Smooth muscle cell (in vitro differentiated cells): ENCODE data around the gene SH3TC2. TPM values are rescaled to one million over a fixed set of nuclear protein-coding genes. Genes with fewer than 3 reads are reported as not detected.

Experiments used
- DNase-seq: peaks from one replicate; lab custom pipeline; 2025; ENCODE audit not compliant: unreplicated experiment; lab: John Stamatoyannopoulos, UW
- H2AFZ ChIP-seq: fragments of 200-600 bp; sonication (generic); 2 replicates; pipeline ENCODE4 v1.6.0; 2016; ENCODE audit warnings: antibody characterized with exemption, low read depth, mild to moderate bottlenecking
- H3F3A ChIP-seq: fragments of 200-600 bp; sonication (generic); 2 replicates; pipeline ENCODE4 v1.6.0; 2017; ENCODE audit warnings: antibody characterized with exemption, low read depth
- H3K27ac ChIP-seq: fragments of 200-600 bp; sonication (generic); 2 replicates; pipeline ENCODE4 v1.5.1; 2016; ENCODE audit warnings: low read depth, mild to moderate bottlenecking
- H3K27me3 ChIP-seq: fragments of 200-600 bp; sonication (generic); 2 replicates; pipeline ENCODE4 v1.6.1; 2016; ENCODE audit warnings: low read depth, mild to moderate bottlenecking
- H3K36me3 ChIP-seq: fragments of 200-600 bp; sonication (generic); 2 replicates; pipeline ENCODE4 v1.5.1; 2016; ENCODE audit warnings: low read depth
- H3K4me1 ChIP-seq: fragments of 200-600 bp; sonication (generic); 2 replicates; pipeline ENCODE4 v1.5.1; 2016; ENCODE audit warnings: low read depth
- H3K4me2 ChIP-seq: fragments of 200-600 bp; sonication (generic); 2 replicates; pipeline ENCODE4 v1.6.0; 2016; ENCODE audit warnings: mild to moderate bottlenecking
- H3K4me3 ChIP-seq: fragments of 200-600 bp; sonication (generic); 2 replicates; pipeline ENCODE4 v1.5.1; 2016; ENCODE audit warnings: mild to moderate bottlenecking
- H3K79me2 ChIP-seq: fragments of 200-600 bp; sonication (generic); 2 replicates; pipeline ENCODE4 v1.6.0; 2016; ENCODE audit warnings: low read depth, mild to moderate bottlenecking
- H3K9ac ChIP-seq: fragments of 200-600 bp; sonication (generic); 2 replicates; pipeline ENCODE4 v1.6.0; 2016; ENCODE audit warnings: low read depth
- H3K9me3 ChIP-seq: fragments of 200-600 bp; sonication (generic); replicated peaks from 2 replicates; pipeline ENCODE4 v1.5.1; 2016; ENCODE audit warnings: low read depth
- H4K20me1 ChIP-seq: fragments of 200-600 bp; sonication (generic); 2 replicates; pipeline ENCODE4 v1.6.0; 2016; ENCODE audit warnings: low read depth
- WGBS: methylation state at CpG from one replicate; pipeline ENCODE4 v1.1.7; 2016; ENCODE audit warnings: low lambda C conversion rate; 5-methylcytosine and 5-hydroxymethylcytosine counted together
- polyA plus RNA-seq: library from polyadenylated mRNA; unstranded; fragments of >200 nt; fragmentation: Nextera tagmentation; extraction: Ambion mirVana; gene quantifications from 2 replicates; pipeline ENCODE4 v1.2.1, GENCODE V29; 2016
- total RNA-seq: library from RNA; depleted of rRNA; stranded (reverse); fragments of >200 nt; gene quantifications from 2 replicates; pipeline ENCODE4 v1.2.3, GENCODE V29; 2014
- TF ChIP-seq, protein P1 (sequence below): fragments of 200-600 bp; sonication (generic); IDR thresholded peaks from 2 replicates; pipeline ENCODE4 v1.5.1; 2017; ENCODE audit warnings: borderline replicate concordance, mild to moderate bottlenecking, antibody characterized with exemption; ENCODE audit not compliant: insufficient read depth, poor library complexity, severe bottlenecking

Gene SH3TC2
- total and polyA plus RNA-seq, 2 experiments from 2014 or later: 0.31 to 0.46 TPM

- no peaks in the 10 kb centered on the region for H3K36me3 ChIP-seq
- H3K27me3 ChIP-seq: no peaks in the 10 kb centered on the region
- H4K20me1 ChIP-seq: no peaks in the 10 kb centered on the region
- no peak overlapping the region for H3K9ac ChIP-seq
- H3F3A ChIP-seq: no peaks in the 10 kb centered on the region
- no peaks in the 10 kb centered on the region for H3K9me3 ChIP-seq
- no peak overlapping the region for H3K4me2 ChIP-seq
- WGBS: 67% methylated on average over 2 of the region's 2 CpGs
- no peaks in the 10 kb centered on the region for H3K4me1 ChIP-seq
- no peak overlapping the region for H3K27ac ChIP-seq
- no peaks in the 10 kb centered on the region for H3K79me2 ChIP-seq
- no peak for DNase-seq
- TF ChIP-seq, protein P1, sequence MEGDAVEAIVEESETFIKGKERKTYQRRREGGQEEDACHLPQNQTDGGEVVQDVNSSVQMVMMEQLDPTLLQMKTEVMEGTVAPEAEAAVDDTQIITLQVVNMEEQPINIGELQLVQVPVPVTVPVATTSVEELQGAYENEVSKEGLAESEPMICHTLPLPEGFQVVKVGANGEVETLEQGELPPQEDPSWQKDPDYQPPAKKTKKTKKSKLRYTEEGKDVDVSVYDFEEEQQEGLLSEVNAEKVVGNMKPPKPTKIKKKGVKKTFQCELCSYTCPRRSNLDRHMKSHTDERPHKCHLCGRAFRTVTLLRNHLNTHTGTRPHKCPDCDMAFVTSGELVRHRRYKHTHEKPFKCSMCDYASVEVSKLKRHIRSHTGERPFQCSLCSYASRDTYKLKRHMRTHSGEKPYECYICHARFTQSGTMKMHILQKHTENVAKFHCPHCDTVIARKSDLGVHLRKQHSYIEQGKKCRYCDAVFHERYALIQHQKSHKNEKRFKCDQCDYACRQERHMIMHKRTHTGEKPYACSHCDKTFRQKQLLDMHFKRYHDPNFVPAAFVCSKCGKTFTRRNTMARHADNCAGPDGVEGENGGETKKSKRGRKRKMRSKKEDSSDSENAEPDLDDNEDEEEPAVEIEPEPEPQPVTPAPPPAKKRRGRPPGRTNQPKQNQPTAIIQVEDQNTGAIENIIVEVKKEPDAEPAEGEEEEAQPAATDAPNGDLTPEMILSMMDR: no peak
- no peak overlapping the region for H2AFZ ChIP-seq
- no peak overlapping the region for H3K4me3 ChIP-seq
These were observed 26.9 kb upstream of the SH3TC2 start for GRCh38 chr5:149089796-149090195.

- no peaks in the 10 kb centered on the region for H3K79me2 ChIP-seq
- H3K27me3 ChIP-seq: no peaks in the 10 kb centered on the region
- no peak overlapping the region for H3K4me2 ChIP-seq
- no peak for DNase-seq
- no peak overlapping the region for H3K9ac ChIP-seq
- 93% methylated on average over 3 of the region's 3 CpGs for WGBS
- no peak overlapping the region for H2AFZ ChIP-seq
- H3K27ac ChIP-seq: no peak overlapping the region
- H3K9me3 ChIP-seq: no peaks in the 10 kb centered on the region
- H3F3A ChIP-seq: no peaks in the 10 kb centered on the region
- no peaks in the 10 kb centered on the region for H3K36me3 ChIP-seq
- no peak overlapping the region for H3K4me3 ChIP-seq
- no peaks in the 10 kb centered on the region for H4K20me1 ChIP-seq
- TF ChIP-seq, protein P1: no peak
- no peaks in the 10 kb centered on the region for H3K4me1 ChIP-seq
These were observed 25.8 kb upstream of the SH3TC2 start for GRCh38 chr5:149088686-149089085.

GRCh38 chr5:149083846-149084245 lies 21.0 kb upstream of the SH3TC2 start:
- TF ChIP-seq, protein P1: no peak
- peaks cover 8% of the 10 kb centered on the region for H3K27me3 ChIP-seq
- H3K9ac ChIP-seq: no peak overlapping the region
- no peaks in the 10 kb centered on the region for H3K79me2 ChIP-seq
- H2AFZ ChIP-seq: no peak overlapping the region
- no peak overlapping the region for H3K4me3 ChIP-seq
- no peak overlapping the region for H3K27ac ChIP-seq
- no peak for DNase-seq
- H3K36me3 ChIP-seq: no peaks in the 10 kb centered on the region
- H3F3A ChIP-seq: no peaks in the 10 kb centered on the region
- WGBS: 85% methylated on average over 5 of the region's 5 CpGs
- no peaks in the 10 kb centered on the region for H4K20me1 ChIP-seq
- H3K4me2 ChIP-seq: no peak overlapping the region
- no peaks in the 10 kb centered on the region for H3K4me1 ChIP-seq
- no peaks in the 10 kb centered on the region for H3K9me3 ChIP-seq

DNA sequence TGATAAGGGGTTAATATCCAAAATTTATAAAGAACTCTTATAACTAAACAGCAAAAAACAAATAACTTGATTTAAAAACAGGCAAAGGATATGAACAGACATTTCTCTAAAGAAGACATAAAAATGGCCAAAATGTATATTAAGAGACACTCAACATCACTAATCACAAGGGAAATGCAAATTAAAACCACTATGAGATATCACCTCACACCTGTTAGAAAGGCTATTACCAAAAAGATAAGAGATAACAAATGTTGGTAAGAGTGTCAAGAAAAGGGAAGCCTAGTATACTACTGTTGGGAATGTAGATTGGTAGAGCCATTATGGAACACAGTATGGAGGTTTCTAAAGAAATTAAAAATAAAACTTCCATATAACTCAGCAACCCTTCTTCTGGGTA lies 19.4 kb upstream of the SH3TC2 start:
- TF ChIP-seq, protein P1: no peak
- Histone ChIP-seq H3K4me3 (no peak overlapping the region), H3K27ac (no peak overlapping the region), H4K20me1 (no peaks in the 10 kb centered on the region), H3K4me1 (no peaks in the 10 kb centered on the region), H3K79me2 (no peaks in the 10 kb centered on the region), H3K27me3 (peaks cover 8% of the 10 kb centered on the region), H3K9ac (no peak overlapping the region), H3K4me2 (no peak overlapping the region), H3K9me3 (no peaks in the 10 kb centered on the region), H3K36me3 (no peaks in the 10 kb centered on the region), H3F3A (no peaks in the 10 kb centered on the region), H2AFZ (no peak overlapping the region)
- DNase-seq: no peak
